HepG2 (cell line): Measurements from ENCODE around the gene GON7. TPM values are rescaled to one million over a fixed set of nuclear protein-coding genes. Genes with fewer than 3 reads are reported as not detected.
A peak's percentile ranks its signal among the peaks of the same experiment; 100 is the strongest.

Experiments
- BHLHE40 ChIP-seq: IDR thresholded peaks from 2 replicates; pipeline ENCODE4 v1.6.1; 2011; ENCODE audit warnings: low read length, improper control_type of control experiment
- FOXM1 ChIP-seq: sonication (generic); formaldehyde crosslinking; IDR thresholded peaks from 2 replicates; pipeline ENCODE4 v1.5.0; 2020; ENCODE audit warnings: missing genetic modification reagents
- HIVEP1 ChIP-seq: sonication (generic); formaldehyde crosslinking; IDR thresholded peaks from 2 replicates; pipeline ENCODE4 v1.4.0; 2020; ENCODE audit warnings: mild to moderate bottlenecking, missing genetic modification reagents
- HOXA9 ChIP-seq: sonication (generic); formaldehyde crosslinking; IDR thresholded peaks from 2 replicates; pipeline ENCODE4 v1.8.1; 2022; ENCODE audit warnings: missing genetic modification reagents, mild to moderate bottlenecking, moderate library complexity, borderline replicate concordance
- IKZF5 ChIP-seq: IDR thresholded peaks from 2 replicates; pipeline ENCODE4 v1.6.1; 2018; ENCODE audit warnings: missing genetic modification reagents, mild to moderate bottlenecking, missing compliant biosample characterization
- KDM1A ChIP-seq: IDR thresholded peaks from 2 replicates; pipeline ENCODE4 v1.6.1; 2016; ENCODE audit warnings: missing compliant biosample characterization
- MAZ ChIP-seq, 2 experiments: sonication (generic) in 1 of 2; formaldehyde crosslinking in 1 of 2; IDR thresholded peaks; 2 replicates each; pipeline versions ENCODE4 v1.5.0 to v1.6.1; 2012 to 2020; ENCODE audit warnings: low read depth in 2 of 2, mild to moderate bottlenecking in 2 of 2, borderline replicate concordance in 1 of 2, improper control_type of control experiment in 1 of 2, low read length in 1 of 2, missing genetic modification reagents in 1 of 2, moderate library complexity in 1 of 2
- NAIF1 ChIP-seq: sonication (generic); formaldehyde crosslinking; IDR thresholded peaks from 2 replicates; pipeline ENCODE4 v1.5.0; 2020; ENCODE audit warnings: mild to moderate bottlenecking, missing genetic modification reagents, borderline replicate concordance
- NFYC ChIP-seq: IDR thresholded peaks from 2 replicates; pipeline ENCODE4 v1.6.1; 2016; ENCODE audit warnings: missing genetic modification reagents, missing compliant biosample characterization
- NONO ChIP-seq, 2 experiments: fragments of 450-650 bp in 1 of 2; sonication (generic) in 1 of 2; formaldehyde crosslinking in 1 of 2; IDR thresholded peaks in 1 of 2; conservative IDR thresholded peaks in 1 of 2; 2 replicates each; pipeline versions ENCODE4 v1.6.1 to v1.8.0; 2017 to 2022; ENCODE audit warnings: mild to moderate bottlenecking in 1 of 2, missing genetic modification reagents in 1 of 2, moderate library complexity in 1 of 2
- SAFB2 ChIP-seq: sonication (generic); formaldehyde crosslinking; IDR thresholded peaks from 2 replicates; pipeline ENCODE4 v1.5.1; 2020; ENCODE audit warnings: missing genetic modification reagents, low read depth, mild to moderate bottlenecking, borderline replicate concordance
- SAP130 ChIP-seq: IDR thresholded peaks from 2 replicates; pipeline ENCODE4 v1.6.1; 2016; ENCODE audit warnings: low read depth
- SIN3A ChIP-seq: IDR thresholded peaks from 2 replicates; pipeline ENCODE4 v1.6.1; 2011; ENCODE audit warnings: low read depth, mild to moderate bottlenecking, control low read depth, low read length, borderline replicate concordance
- TAF15 ChIP-seq: fragments of 200-400 bp; formaldehyde crosslinking; IDR thresholded peaks from one replicate; pipeline ENCODE4 v1.6.1; 2018; ENCODE audit warnings: mild to moderate bottlenecking, low read depth, low read length; ENCODE audit not compliant: poor library complexity, severe bottlenecking
- XBP1 ChIP-seq: sonication (generic); formaldehyde crosslinking; IDR thresholded peaks from 2 replicates; pipeline ENCODE4 v1.5.0; 2020; ENCODE audit warnings: missing genetic modification reagents
- ZBTB26 ChIP-seq: IDR thresholded peaks from 2 replicates; pipeline ENCODE4 v1.6.1; 2016; ENCODE audit warnings: missing compliant biosample characterization, missing genetic modification reagents, borderline replicate concordance
- ZFP41 ChIP-seq: sonication (generic); formaldehyde crosslinking; IDR thresholded peaks from 2 replicates; pipeline ENCODE4 v1.4.0; 2020; ENCODE audit warnings: mild to moderate bottlenecking, missing genetic modification reagents, borderline replicate concordance
- ZGPAT ChIP-seq: IDR thresholded peaks from 2 replicates; pipeline ENCODE4 v1.6.1; 2016; ENCODE audit warnings: mild to moderate bottlenecking
- ZNF124 ChIP-seq: sonication (generic); formaldehyde crosslinking; IDR thresholded peaks from 2 replicates; pipeline ENCODE4 v1.4.0; 2020; ENCODE audit warnings: missing genetic modification reagents
- ZNF207 ChIP-seq: fragments of 450-650 bp; IDR thresholded peaks from 2 replicates; pipeline ENCODE4 v1.6.1; 2016; ENCODE audit warnings: antibody characterized with exemption, borderline replicate concordance
- ZNF230 ChIP-seq: sonication (generic); formaldehyde crosslinking; IDR thresholded peaks from 2 replicates; pipeline ENCODE4 v1.4.0; 2020; ENCODE audit warnings: mild to moderate bottlenecking, missing genetic modification reagents
- ZNF282 ChIP-seq: fragments of 450-650 bp; IDR thresholded peaks from 2 replicates; pipeline ENCODE4 v1.6.1; 2018; ENCODE audit not compliant: partially characterized antibody
- ZNF460 ChIP-seq: sonication (generic); formaldehyde crosslinking; IDR thresholded peaks from 2 replicates; pipeline ENCODE4 v1.5.1; 2020; ENCODE audit warnings: missing genetic modification reagents, mild to moderate bottlenecking, borderline replicate concordance
- ZNF629 ChIP-seq: sonication (generic); formaldehyde crosslinking; conservative IDR thresholded peaks from 2 replicates; pipeline ENCODE4 v1.5.0; 2020; ENCODE audit warnings: missing genetic modification reagents
- ZNF737 ChIP-seq: sonication (generic); formaldehyde crosslinking; IDR thresholded peaks from 2 replicates; pipeline ENCODE4 v1.5.0; 2020; ENCODE audit warnings: missing genetic modification reagents, mild to moderate bottlenecking, borderline replicate concordance
- ZNF792 ChIP-seq: IDR thresholded peaks from 2 replicates; pipeline ENCODE4 v1.6.1; 2016
- polyA plus RNA-seq, 8 experiments: library from polyadenylated mRNA; depleted of rRNA in 3 of 8; stranded (reverse) in 7 of 8; unstranded in 1 of 8; fragments of >200 nt; fragmentation: Illumina TruSeq in 4 of 8; extraction: Trizol in 4 of 8; gene quantifications; 2 replicates each; pipeline versions ENCODE4 v1.2.1 to v1.2.3, GENCODE V29; 2011 to 2016; ENCODE audit warnings: low read depth in 4 of 8, missing spikeins in 1 of 8, mixed read lengths in 1 of 8; ENCODE audit not compliant: insufficient read depth in 1 of 8
- total RNA-seq, 5 experiments: library from RNA; depleted of rRNA; stranded (reverse); fragments of >200 nt; fragmentation: Illumina TruSeq; extraction: Trizol; gene quantifications; 2 replicates each; pipeline ENCODE4 v1.2.3, GENCODE V29; 2016; ENCODE audit warnings: low read depth in 1 of 5

The GON7 gene
- total and polyA plus RNA-seq, 2 of the 13 experiments (the other 11 are each of a cell fraction or from before 2014, with no cell fraction given): 11.9 to 28.0 TPM

- TF ChIP-seq ZNF629 (CRISPR knock-in tag): 0 out of 2 replicates have a peak, but pooled peaks have one; percentile 30
- TF ChIP-seq FOXM1: no peak
- TF ChIP-seq HOXA9 (CRISPR knock-in tag): peak; percentile 44
- TF ChIP-seq ZNF460 (CRISPR knock-in tag): no peak
- TF ChIP-seq HIVEP1 (CRISPR knock-in tag): 0 out of 2 replicates have a peak, but pooled peaks have one; percentile 31
- no peak for TF ChIP-seq ZNF737 (CRISPR knock-in tag)
- TF ChIP-seq NAIF1 (CRISPR knock-in tag): no peak
- 0 out of 2 replicates have a peak, but pooled peaks have one; percentile 40 for TF ChIP-seq ZBTB26 (CRISPR knock-in tag)
- TF ChIP-seq SAFB2 (CRISPR knock-in tag): peak; percentile 90
- TF ChIP-seq ZGPAT (CRISPR knock-in tag): peak; percentile 68
- TF ChIP-seq KDM1A (CRISPR knock-in tag): no peak
- peak; percentile 37; the same call in 1 of the 2 replicates for TF ChIP-seq SIN3A
- TF ChIP-seq ZNF124 (CRISPR knock-in tag): 0 out of 2 replicates have a peak, but pooled peaks have one; percentile 38
- TF ChIP-seq ZFP41 (CRISPR knock-in tag): no peak; the same call in 1 of the 2 replicates
- TF ChIP-seq SAP130 (CRISPR knock-in tag): peak; percentile 80
- peak; percentile 75; the same call in 1 of the 2 replicates for TF ChIP-seq IKZF5 (CRISPR knock-in tag)
- peak; percentile 8; the same call in 1 of the 2 replicates for TF ChIP-seq XBP1 (CRISPR knock-in tag)
- no peak for TF ChIP-seq ZNF282
- peak; percentile 73 for TF ChIP-seq TAF15
- TF ChIP-seq ZNF207: no peak
- no peak for TF ChIP-seq NONO (IDR thresholded peaks at IDR 0.05)
- peak; percentile 80 for TF ChIP-seq NONO (CRISPR knock-in tag; conservative IDR thresholded peaks at IDR 0.05)
- 0 out of 2 replicates have a peak, but pooled peaks have one; percentile 22 for TF ChIP-seq BHLHE40
- TF ChIP-seq ZNF230 (CRISPR knock-in tag): peak; percentile 76; the same call in 1 of the 2 replicates
- peak; percentile 35; the same call in 1 of the 2 replicates for TF ChIP-seq ZNF792 (CRISPR knock-in tag)
- TF ChIP-seq MAZ (IDR thresholded peaks at IDR 0.05; ENCODE audit: borderline replicate concordance, low read depth, low read length): peak; percentile 86
- TF ChIP-seq MAZ (CRISPR knock-in tag; IDR thresholded peaks at IDR 0.05; ENCODE audit: low read depth): peak; percentile 80
- no peak for TF ChIP-seq NFYC (CRISPR knock-in tag)
Observed at GRCh38 chr14:93184391-93185348, 22.2 kb downstream of the GON7 start, which contains the start of the genes LYSET and MOAP1 (continued).
